ENCODE data around the gene CYP2E1. TPM values are rescaled to one million over a fixed set of nuclear protein-coding genes. Genes with fewer than 3 reads are reported as not detected.
A peak's percentile ranks its signal among the peaks of the same experiment; 100 is the strongest.
"Not testable (repeated sequence)": the region's sequence is repeated elsewhere in the genome, so short reads cannot be mapped to it uniquely, and the experiment has no call there.

Gene CYP2E1
- total RNA-seq, 2 experiments from 2014 or later, result 0.43 to 0.76 TPM

DNA sequence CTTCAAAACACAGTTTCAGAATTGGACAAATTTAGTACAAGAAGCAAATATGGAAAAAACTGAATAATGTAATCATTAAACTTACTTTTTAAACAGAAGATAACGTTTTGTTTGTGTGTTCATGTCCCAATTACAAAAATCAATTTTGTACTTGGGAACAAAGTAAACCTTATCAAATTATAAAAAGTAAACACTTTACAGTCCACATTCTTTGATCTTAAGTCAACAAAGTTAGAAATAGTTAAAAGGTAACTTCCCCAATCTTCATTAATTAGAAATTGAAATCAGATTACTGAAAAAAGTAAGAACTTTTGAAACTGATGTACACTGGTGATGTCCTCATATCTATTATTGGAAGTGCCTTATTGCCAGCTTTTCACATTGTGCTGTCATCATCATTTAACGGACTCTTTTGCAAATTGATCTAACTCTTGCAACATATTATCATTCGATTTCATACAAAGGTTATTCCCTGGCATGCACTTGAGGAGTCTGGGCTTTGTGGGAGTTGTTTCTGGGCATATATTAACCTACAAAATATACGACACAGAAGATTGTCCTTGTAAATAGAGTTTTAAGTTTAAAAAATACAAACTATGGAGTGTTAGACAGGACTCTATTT is 15.1 kb upstream of the CYP2E1 start:
- no peak overlapping the region for H3K27ac Mint-ChIP-seq

DNA sequence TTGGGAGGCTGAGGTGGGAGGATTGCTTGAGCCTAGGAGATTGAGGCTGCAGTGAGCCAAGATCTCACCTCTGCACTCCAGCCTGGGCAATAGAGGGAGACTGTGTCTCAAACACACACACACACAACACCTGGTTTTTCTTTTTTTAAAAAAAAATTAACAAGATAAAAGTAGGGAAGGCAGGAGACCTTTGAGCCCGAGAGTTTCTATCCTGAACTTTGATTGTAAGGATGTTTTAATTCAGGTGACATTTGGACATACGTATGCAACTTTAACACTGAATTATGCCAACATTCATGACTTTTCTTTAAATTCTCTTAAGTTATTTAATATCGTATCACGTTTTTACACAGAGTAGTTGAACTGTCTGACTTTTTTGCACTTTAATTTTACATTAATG is 11.7 kb upstream of the CYP2E1 start:
- Mint-ChIP-seq H3K4me1 (peaks cover 11% of the 10 kb centered on the region), H3K36me3 (ENCODE audit: low read depth) (no peaks in the 10 kb centered on the region), H3K27ac (no peak overlapping the region), H3K4me3 (no peak overlapping the region), H3K27me3 (peaks cover 44% of the 10 kb centered on the region), H3K9me3 (peaks cover 2% of the 10 kb centered on the region)
- ChIA-PET CTCF (interaction anchor here (2.1 kb wide), 1 partner anchor 78 kb away, joined by 12 read pairs; no protein-coding TSS in a partner anchor), POLR2A (no interaction called here)
- DNase-seq, result no peak

More for the DNA sequence above, 15.1 kb upstream of the CYP2E1 start:
- Mint-ChIP-seq H3K27me3 (peaks cover 54% of the 10 kb centered on the region), H3K4me1 (no peaks in the 10 kb centered on the region), H3K9me3 (peaks cover 2% of the 10 kb centered on the region), H3K36me3 (ENCODE audit: low read depth) (no peaks in the 10 kb centered on the region), H3K4me3 (no peak overlapping the region)
- ChIA-PET CTCF (interaction anchor here (1.0 kb wide), 1 partner anchor 73 kb away, joined by 3 read pairs; no protein-coding TSS in a partner anchor), POLR2A (no interaction called here)
- no peak for DNase-seq

- POLR2A ChIA-PET, result no interaction called here
- no peak for DNase-seq
- H3K27me3 Mint-ChIP-seq, result peaks cover 45% of the 10 kb centered on the region
- peaks cover 2% of the 10 kb centered on the region for H3K36me3 Mint-ChIP-seq (ENCODE audit: low read depth)
- CTCF ChIA-PET, result interaction anchor here (2.1 kb wide), 1 partner anchor 78 kb away, joined by 12 read pairs; no protein-coding TSS in a partner anchor
- H3K27ac Mint-ChIP-seq, result no peak overlapping the region
- H3K9me3 Mint-ChIP-seq, result no peaks in the 10 kb centered on the region
- no peak overlapping the region for H3K4me3 Mint-ChIP-seq
- peaks cover 15% of the 10 kb centered on the region for H3K4me1 Mint-ChIP-seq
Observed at GRCh38 chr10:133516057-133516456, 11.1 kb upstream of the CYP2E1 start.

DNA sequence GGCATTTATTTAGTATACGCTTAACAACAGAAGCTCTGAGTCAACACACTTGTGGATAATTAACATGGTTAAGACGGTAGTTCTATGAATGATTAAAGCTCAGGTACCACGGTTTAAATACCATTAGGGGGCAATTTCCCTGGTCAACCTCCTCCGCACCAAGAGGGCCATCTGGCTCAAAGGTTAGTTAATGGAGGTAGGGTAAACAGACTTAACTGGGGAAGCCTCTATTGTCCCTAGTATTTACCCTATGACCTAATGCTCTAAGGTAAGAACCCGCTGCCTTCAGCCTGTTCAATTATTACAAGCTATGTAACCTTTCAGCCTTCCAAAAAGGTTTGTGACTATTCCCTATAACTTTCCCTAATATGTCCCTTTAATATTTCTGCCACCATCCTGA is 8.6 kb upstream of the CYP2E1 start:
- Mint-ChIP-seq H3K4me1 (peaks cover 15% of the 10 kb centered on the region), H3K27me3 (peaks cover 45% of the 10 kb centered on the region)
- H3K9me3 Mint-ChIP-seq; H3K27ac Mint-ChIP-seq; POLR2A ChIA-PET; DNase-seq; H3K4me3 Mint-ChIP-seq; H3K36me3 Mint-ChIP-seq (ENCODE audit: low read depth): not testable (repeated sequence)
- CTCF ChIA-PET, result interaction anchor here (2.5 to 3.3 kb wide), 2 partner anchors 9 to 80 kb away, joined by 9 to 29 read pairs; no protein-coding TSS in a partner anchor

GRCh38 chr10:133520193-133520738 is 6.9 kb upstream of the CYP2E1 start:
- ChIA-PET POLR2A (no interaction called here), CTCF (interaction anchor here (0.6 to 3.3 kb wide), 8 partner anchors 9 to 191 kb away, joined by 3 to 29 read pairs (median 4); no protein-coding TSS in a partner anchor)
- peaks cover 15% of the 10 kb centered on the region for H3K4me1 Mint-ChIP-seq
- no peak overlapping the region for H3K27ac Mint-ChIP-seq
- peak; percentile 91 for DNase-seq
- H3K27me3 Mint-ChIP-seq, result peaks cover 41% of the 10 kb centered on the region
- peaks cover 8% of the 10 kb centered on the region for H3K9me3 Mint-ChIP-seq
- H3K4me3 Mint-ChIP-seq, result peak overlapping the region; percentile 39
- H3K36me3 Mint-ChIP-seq (ENCODE audit: low read depth), result peaks cover 2% of the 10 kb centered on the region

- ChIA-PET POLR2A (no interaction called here), CTCF (interaction anchor here (1.0 to 1.3 kb wide), 2 partner anchors 85 to 86 kb away, joined by 3 to 4 read pairs; no protein-coding TSS in a partner anchor)
- H3K27me3 Mint-ChIP-seq, result peaks cover 57% of the 10 kb centered on the region
- no peak overlapping the region for H3K27ac Mint-ChIP-seq
- peaks cover 19% of the 10 kb centered on the region for H3K4me1 Mint-ChIP-seq
- H3K36me3 Mint-ChIP-seq (ENCODE audit: low read depth), result peaks cover 2% of the 10 kb centered on the region
- DNase-seq, result no peak
- peaks cover 8% of the 10 kb centered on the region for H3K9me3 Mint-ChIP-seq
- no peak overlapping the region for H3K4me3 Mint-ChIP-seq
Observed at GRCh38 chr10:133523631-133524203, 3.4 kb upstream of the CYP2E1 start.

GRCh38 chr10:133525444-133525843 is 1.7 kb upstream of the CYP2E1 start:
- peaks cover 70% of the 10 kb centered on the region for H3K27me3 Mint-ChIP-seq

DNA sequence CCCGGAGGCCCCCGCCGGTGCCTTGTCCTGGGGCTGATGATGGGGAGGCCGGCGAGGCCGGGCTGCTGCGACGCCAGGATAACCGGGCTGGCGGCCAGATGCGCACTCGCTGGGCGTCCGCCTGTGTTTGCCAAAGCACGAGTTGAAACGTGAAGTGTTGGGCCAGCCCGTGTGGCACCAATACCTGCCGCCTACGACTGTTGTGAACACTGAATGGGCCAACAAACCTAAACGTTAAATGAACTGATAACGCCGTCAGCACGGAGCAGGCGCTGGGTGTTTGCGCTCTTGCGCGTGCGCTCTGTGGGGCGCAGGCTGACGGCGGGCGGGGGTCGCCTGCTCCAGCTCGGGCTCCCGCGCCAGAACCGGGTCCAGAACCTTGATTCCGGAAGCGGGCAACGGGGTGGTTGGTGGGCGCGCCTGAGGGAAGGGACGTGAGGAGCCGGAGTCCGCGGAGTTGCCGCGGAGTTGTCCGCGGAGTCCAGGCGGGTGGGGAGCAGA is 658 bp downstream of the CYP2E1 start:
- CTCF ChIA-PET, result no interaction called here
- peaks cover 8% of the 10 kb centered on the region for H3K9me3 Mint-ChIP-seq
- POLR2A ChIA-PET, result no interaction called here
- no peaks in the 10 kb centered on the region for H3K36me3 Mint-ChIP-seq (ENCODE audit: low read depth)
- H3K4me1 Mint-ChIP-seq, result peaks cover 24% of the 10 kb centered on the region
- no peak overlapping the region for H3K4me3 Mint-ChIP-seq
- peaks cover 68% of the 10 kb centered on the region for H3K27me3 Mint-ChIP-seq
- DNase-seq, result no peak
- no peak overlapping the region for H3K27ac Mint-ChIP-seq

More at GRCh38 chr10:133525444-133525843, 1.7 kb upstream of the CYP2E1 start:
- Mint-ChIP-seq H3K4me3 (no peak overlapping the region), H3K36me3 (ENCODE audit: low read depth) (peaks cover 2% of the 10 kb centered on the region), H3K4me1 (peaks cover 25% of the 10 kb centered on the region), H3K9me3 (peaks cover 8% of the 10 kb centered on the region), H3K27ac (no peak overlapping the region)
- DNase-seq, result no peak
- POLR2A ChIA-PET, result no interaction called here
- CTCF ChIA-PET, result no interaction called here

GRCh38 chr10:133528296-133528844 is 1.2 kb downstream of the CYP2E1 start:
- peaks cover 24% of the 10 kb centered on the region for H3K4me1 Mint-ChIP-seq
- no peak for DNase-seq
- peak overlapping the region; percentile 8 for H3K4me3 Mint-ChIP-seq
- peaks cover 4% of the 10 kb centered on the region for H3K9me3 Mint-ChIP-seq
- no peak overlapping the region for H3K27ac Mint-ChIP-seq
- peaks cover 65% of the 10 kb centered on the region for H3K27me3 Mint-ChIP-seq
- POLR2A ChIA-PET, result no interaction called here
- CTCF ChIA-PET, result no interaction called here
- no peaks in the 10 kb centered on the region for H3K36me3 Mint-ChIP-seq (ENCODE audit: low read depth)

- H3K27ac Mint-ChIP-seq, result peak overlapping the region; percentile 40
- POLR2A ChIA-PET, result no interaction called here
- H3K4me3 Mint-ChIP-seq, result peak overlapping the region; percentile 66
- H3K4me1 Mint-ChIP-seq, result peaks cover 24% of the 10 kb centered on the region
- H3K36me3 Mint-ChIP-seq (ENCODE audit: low read depth), result no peaks in the 10 kb centered on the region
- peaks cover 61% of the 10 kb centered on the region for H3K27me3 Mint-ChIP-seq
- no peak for DNase-seq
- CTCF ChIA-PET, result interaction anchor here (1.1 kb wide), 1 partner anchor 9 kb away, joined by 4 read pairs; no protein-coding TSS in a partner anchor
- no peaks in the 10 kb centered on the region for H3K9me3 Mint-ChIP-seq
Observed at GRCh38 chr10:133528845-133529575, 1.8 kb downstream of the CYP2E1 start.

GRCh38 chr10:133529576-133529946 is 2.4 kb downstream of the CYP2E1 start:
- ChIA-PET POLR2A (no interaction called here), CTCF (interaction anchor here (1.1 kb wide), 1 partner anchor 9 kb away, joined by 4 read pairs; no protein-coding TSS in a partner anchor)
- peak overlapping the region; percentile 35 for H3K27ac Mint-ChIP-seq
- no peaks in the 10 kb centered on the region for H3K9me3 Mint-ChIP-seq
- peak overlapping the region; percentile 66 for H3K4me3 Mint-ChIP-seq
- DNase-seq, result no peak
- H3K4me1 Mint-ChIP-seq, result peaks cover 24% of the 10 kb centered on the region
- peaks cover 61% of the 10 kb centered on the region for H3K27me3 Mint-ChIP-seq
- H3K36me3 Mint-ChIP-seq (ENCODE audit: low read depth), result no peaks in the 10 kb centered on the region

DNA sequence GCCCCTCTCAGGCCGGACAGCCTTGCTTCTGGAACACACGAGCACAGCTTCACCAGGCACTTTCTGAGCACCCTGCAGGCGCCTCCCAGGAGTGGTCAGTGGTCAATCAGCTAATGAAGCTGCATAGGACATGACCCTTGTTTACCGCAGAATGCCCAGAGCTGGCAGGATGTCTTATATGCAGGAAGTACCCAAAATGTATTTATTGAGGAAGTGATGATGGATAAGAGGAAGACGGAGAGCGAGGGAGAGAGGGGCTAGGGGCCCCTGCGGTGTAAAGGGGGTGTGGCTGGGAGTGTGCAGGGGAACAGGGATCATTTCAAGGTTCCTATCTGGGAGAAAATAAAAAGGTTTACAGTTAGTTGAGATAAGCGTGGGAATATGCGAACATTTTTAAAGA is 3.3 kb downstream of the CYP2E1 start:
- Mint-ChIP-seq H3K27ac (no peak overlapping the region), H3K27me3 (peaks cover 57% of the 10 kb centered on the region), H3K36me3 (ENCODE audit: low read depth) (no peaks in the 10 kb centered on the region), H3K9me3 (no peaks in the 10 kb centered on the region), H3K4me1 (peaks cover 24% of the 10 kb centered on the region), H3K4me3 (peak overlapping the region; percentile 6)
- CTCF ChIA-PET, result no interaction called here
- POLR2A ChIA-PET, result no interaction called here
- no peak for DNase-seq
